Testis (tissue), 2 donors: ENCODE results near the gene HMCES.

Experiments
- CTCF ChIP-seq, 3 experiments: fragments of 450-650 bp in 2 of 3; fragments of 200-600 bp in 1 of 3; sonication (generic) in 1 of 3; IDR thresholded peaks; one replicate each; pipeline ENCODE4 v1.5.1; 2016 to 2019; ENCODE audit warnings: antibody characterized with exemption in 3 of 3, mild to moderate bottlenecking in 2 of 3, moderate library complexity in 1 of 3
- POLR2A ChIP-seq: fragments of 450-650 bp; IDR thresholded peaks from one replicate; pipeline ENCODE4 v1.6.1; 2017; ENCODE audit warnings: antibody characterized with exemption, mild to moderate bottlenecking, moderate library complexity

GRCh38 chr3:129240436-129240835 is 38.2 kb upstream of the HMCES start:
- TF ChIP-seq CTCF (IDR thresholded peaks at IDR 0.05) = no peak
- TF ChIP-seq POLR2A = no peak
